ENCODE data around the gene OR4D11. TPM values are rescaled to one million over a fixed set of nuclear protein-coding genes. Genes with fewer than 3 reads are reported as not detected.

OR4D11 gene
- total and polyA plus RNA-seq, 10 of the 15 experiments (the other 5 are each of a cell fraction or from before 2014, with no cell fraction given) = not detected

DNA sequence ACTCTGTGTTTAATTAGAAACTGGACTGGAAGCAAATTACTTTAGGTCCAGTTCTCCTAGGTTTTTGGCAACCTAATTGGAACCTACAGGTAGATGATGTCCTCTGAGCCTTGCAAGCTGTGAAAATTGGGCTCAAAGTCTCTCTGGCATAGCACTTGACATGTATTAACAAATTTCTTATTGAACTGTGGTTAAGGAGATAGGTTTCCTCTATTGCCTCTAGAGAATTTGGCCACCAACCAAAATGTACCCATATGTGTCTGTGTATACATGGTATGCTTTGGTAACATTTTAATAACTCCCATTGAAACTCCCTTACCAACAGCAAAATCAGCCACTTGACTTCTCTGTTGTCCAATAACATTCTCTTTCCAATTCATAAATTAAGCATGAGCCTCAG, 30.4 kb upstream of the OR4D11 start, which contains the start of gene OR4D10:
OR4D10 (plus strand) TSS at position 301 of the 400 bp plus-strand sequence. CDS start 4,115 bp downstream, outside the sequence.
- H2AFZ ChIP-seq (ENCODE audit: control insufficient read depth, low read depth, low read length) = no peak within 1 kb of the TSS
- no peak for ATAC-seq
- ChIA-PET RAD21 (ENCODE audit: unreplicated experiment) (no interaction called here), POLR2A (no interaction called here), SMC1A (ENCODE audit: uncharacterized antibody, unreplicated experiment) (no interaction called here), CTCF (no interaction called here)
- no TSS peak for BruUV-seq (replicated peaks)
- H3K9me3 ChIP-seq (replicated peaks; ENCODE audit: control insufficient read depth, insufficient read depth, low read length) = no peaks in the 10 kb centered on the region
- H3K4me2 ChIP-seq (ENCODE audit: control insufficient read depth, insufficient read depth) = no peak within 1 kb of the TSS
- DNase-seq (ENCODE audit: low read depth, low spot score) = no peak
- TF ChIP-seq, protein P1, sequence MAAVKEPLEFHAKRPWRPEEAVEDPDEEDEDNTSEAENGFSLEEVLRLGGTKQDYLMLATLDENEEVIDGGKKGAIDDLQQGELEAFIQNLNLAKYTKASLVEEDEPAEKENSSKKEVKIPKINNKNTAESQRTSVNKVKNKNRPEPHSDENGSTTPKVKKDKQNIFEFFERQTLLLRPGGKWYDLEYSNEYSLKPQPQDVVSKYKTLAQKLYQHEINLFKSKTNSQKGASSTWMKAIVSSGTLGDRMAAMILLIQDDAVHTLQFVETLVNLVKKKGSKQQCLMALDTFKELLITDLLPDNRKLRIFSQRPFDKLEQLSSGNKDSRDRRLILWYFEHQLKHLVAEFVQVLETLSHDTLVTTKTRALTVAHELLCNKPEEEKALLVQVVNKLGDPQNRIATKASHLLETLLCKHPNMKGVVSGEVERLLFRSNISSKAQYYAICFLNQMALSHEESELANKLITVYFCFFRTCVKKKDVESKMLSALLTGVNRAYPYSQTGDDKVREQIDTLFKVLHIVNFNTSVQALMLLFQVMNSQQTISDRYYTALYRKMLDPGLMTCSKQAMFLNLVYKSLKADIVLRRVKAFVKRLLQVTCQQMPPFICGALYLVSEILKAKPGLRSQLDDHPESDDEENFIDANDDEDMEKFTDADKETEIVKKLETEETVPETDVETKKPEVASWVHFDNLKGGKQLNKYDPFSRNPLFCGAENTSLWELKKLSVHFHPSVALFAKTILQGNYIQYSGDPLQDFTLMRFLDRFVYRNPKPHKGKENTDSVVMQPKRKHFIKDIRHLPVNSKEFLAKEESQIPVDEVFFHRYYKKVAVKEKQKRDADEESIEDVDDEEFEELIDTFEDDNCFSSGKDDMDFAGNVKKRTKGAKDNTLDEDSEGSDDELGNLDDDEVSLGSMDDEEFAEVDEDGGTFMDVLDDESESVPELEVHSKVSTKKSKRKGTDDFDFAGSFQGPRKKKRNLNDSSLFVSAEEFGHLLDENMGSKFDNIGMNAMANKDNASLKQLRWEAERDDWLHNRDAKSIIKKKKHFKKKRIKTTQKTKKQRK (IDR thresholded peaks at IDR 0.05; ENCODE audit: low read depth, low read length) = no peak
- H3K36me3 ChIP-seq (ENCODE audit: control insufficient read depth in 2 of 2, insufficient read depth in 2 of 2, low read length in 1 of 2) = no peaks in the 10 kb centered on the region
- H3K9ac ChIP-seq (ENCODE audit: control insufficient read depth, insufficient read depth, low read length) = no peak within 1 kb of the TSS
- in situ Hi-C loops (cut with MboI) (no loop called here), intact Hi-C loops (cut with micrococcal nuclease; ENCODE audit: unreplicated experiment) (no loop called here)
- no peak within 1 kb of the TSS for H3K4me3 ChIP-seq
- no peaks in the 10 kb centered on the region; the same call in 1 of the 2 replicates for H3K4me1 ChIP-seq (ENCODE audit: control insufficient read depth, insufficient read depth, low read length)
- H3K79me2 ChIP-seq (ENCODE audit: control insufficient read depth, insufficient read depth, low read length) = no peaks in the 10 kb centered on the region
- no peak within 1 kb of the TSS for H3K27ac ChIP-seq (ENCODE audit: control insufficient read depth, insufficient read depth)
- FAIRE-seq = no peak
- no peaks in the 10 kb centered on the region for H4K20me1 ChIP-seq (ENCODE audit: control insufficient read depth, insufficient read depth)
- H3K27me3 ChIP-seq (replicated peaks in 1 of 2; ENCODE audit: control insufficient read depth in 2 of 2, insufficient read depth in 2 of 2, low read length in 1 of 2) = no peaks in the 10 kb centered on the region

DNA sequence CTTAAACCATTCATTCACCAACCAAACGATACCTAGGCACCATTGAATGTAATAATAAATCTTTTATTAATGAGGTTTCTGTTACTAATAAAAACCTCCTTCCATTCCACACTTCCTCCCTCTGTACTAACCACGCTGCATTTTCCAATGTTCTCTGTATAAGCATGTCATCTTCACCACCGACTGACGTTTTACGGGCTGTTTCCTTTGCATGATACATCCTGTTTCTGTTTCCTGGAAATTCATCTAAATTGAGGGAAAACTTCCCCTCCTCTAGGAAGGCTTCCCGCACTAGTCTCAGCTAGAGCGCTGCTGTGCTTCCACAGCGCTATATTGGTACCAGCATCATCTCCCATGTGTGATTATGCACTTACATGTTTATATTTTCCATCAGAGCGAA, 28.2 kb upstream of the OR4D11 start:
- no TSS peak for BruUV-seq (replicated peaks)
- Histone ChIP-seq H3K36me3 (ENCODE audit: control insufficient read depth in 2 of 2, insufficient read depth in 2 of 2, low read length in 1 of 2) (no peaks in the 10 kb centered on the region), H4K20me1 (ENCODE audit: control insufficient read depth, insufficient read depth) (no peaks in the 10 kb centered on the region), H3K4me1 (ENCODE audit: control insufficient read depth, insufficient read depth, low read length) (no peaks in the 10 kb centered on the region; the same call in 1 of the 2 replicates), H3K9ac (ENCODE audit: control insufficient read depth, insufficient read depth, low read length) (no peak overlapping the region), H3K9me3 (replicated peaks; ENCODE audit: control insufficient read depth, insufficient read depth, low read length) (no peaks in the 10 kb centered on the region), H3K79me2 (ENCODE audit: control insufficient read depth, insufficient read depth, low read length) (no peaks in the 10 kb centered on the region), H3K4me3 (no peak overlapping the region), H3K27me3 (replicated peaks in 1 of 2; ENCODE audit: control insufficient read depth in 2 of 2, insufficient read depth in 2 of 2, low read length in 1 of 2) (no peaks in the 10 kb centered on the region), H2AFZ (ENCODE audit: control insufficient read depth, low read depth, low read length) (no peak overlapping the region), H3K4me2 (ENCODE audit: control insufficient read depth, insufficient read depth) (no peak overlapping the region), H3K27ac (ENCODE audit: control insufficient read depth, insufficient read depth) (no peak overlapping the region)
- no peak for FAIRE-seq
- in situ Hi-C loops (cut with MboI) = no loop called here
- ChIA-PET RAD21 (ENCODE audit: unreplicated experiment) (no interaction called here), SMC1A (ENCODE audit: uncharacterized antibody, unreplicated experiment) (no interaction called here), POLR2A (interaction anchor here (0.6 kb wide), 1 partner anchor 152 kb away, joined by 4 read pairs; no protein-coding TSS in a partner anchor), CTCF (no interaction called here)
- intact Hi-C loops (cut with micrococcal nuclease; ENCODE audit: unreplicated experiment) = no loop called here
- no peak for ATAC-seq
- 46% methylated on average over 9 of the region's 9 CpGs for WGBS (ENCODE audit: insufficient coverage, insufficient replicate concordance, low lambda C conversion rate, missing lambda C conversion rate)
- no peak for DNase-seq (ENCODE audit: low read depth, low spot score)
- TF ChIP-seq MYB (IDR thresholded peaks at IDR 0.05; ENCODE audit: borderline replicate concordance, low read depth, low read length) = no peak
- TF ChIP-seq ETV6 (conservative IDR thresholded peaks at IDR 0.05 in 1 of 2, IDR thresholded peaks at IDR 0.05 in 1 of 2; ENCODE audit: borderline replicate concordance in 1 of 2, low read depth in 1 of 2) = no peak
- TF ChIP-seq, protein P2, sequence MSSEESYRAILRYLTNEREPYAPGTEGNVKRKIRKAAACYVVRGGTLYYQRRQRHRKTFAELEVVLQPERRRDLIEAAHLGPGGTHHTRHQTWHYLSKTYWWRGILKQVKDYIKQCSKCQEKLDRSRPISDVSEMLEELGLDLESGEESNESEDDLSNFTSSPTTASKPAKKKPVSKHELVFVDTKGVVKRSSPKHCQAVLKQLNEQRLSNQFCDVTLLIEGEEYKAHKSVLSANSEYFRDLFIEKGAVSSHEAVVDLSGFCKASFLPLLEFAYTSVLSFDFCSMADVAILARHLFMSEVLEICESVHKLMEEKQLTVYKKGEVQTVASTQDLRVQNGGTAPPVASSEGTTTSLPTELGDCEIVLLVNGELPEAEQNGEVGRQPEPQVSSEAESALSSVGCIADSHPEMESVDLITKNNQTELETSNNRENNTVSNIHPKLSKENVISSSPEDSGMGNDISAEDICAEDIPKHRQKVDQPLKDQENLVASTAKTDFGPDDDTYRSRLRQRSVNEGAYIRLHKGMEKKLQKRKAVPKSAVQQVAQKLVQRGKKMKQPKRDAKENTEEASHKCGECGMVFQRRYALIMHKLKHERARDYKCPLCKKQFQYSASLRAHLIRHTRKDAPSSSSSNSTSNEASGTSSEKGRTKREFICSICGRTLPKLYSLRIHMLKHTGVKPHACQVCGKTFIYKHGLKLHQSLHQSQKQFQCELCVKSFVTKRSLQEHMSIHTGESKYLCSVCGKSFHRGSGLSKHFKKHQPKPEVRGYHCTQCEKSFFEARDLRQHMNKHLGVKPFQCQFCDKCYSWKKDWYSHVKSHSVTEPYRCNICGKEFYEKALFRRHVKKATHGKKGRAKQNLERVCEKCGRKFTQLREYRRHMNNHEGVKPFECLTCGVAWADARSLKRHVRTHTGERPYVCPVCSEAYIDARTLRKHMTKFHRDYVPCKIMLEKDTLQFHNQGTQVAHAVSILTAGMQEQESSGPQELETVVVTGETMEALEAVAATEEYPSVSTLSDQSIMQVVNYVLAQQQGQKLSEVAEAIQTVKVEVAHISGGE (CRISPR knock-in tag; IDR thresholded peaks at IDR 0.05) = no peak
- TF ChIP-seq ASH2L (IDR thresholded peaks at IDR 0.05; ENCODE audit: borderline replicate concordance, low read depth) = no peak
- TF ChIP-seq, protein P3, sequence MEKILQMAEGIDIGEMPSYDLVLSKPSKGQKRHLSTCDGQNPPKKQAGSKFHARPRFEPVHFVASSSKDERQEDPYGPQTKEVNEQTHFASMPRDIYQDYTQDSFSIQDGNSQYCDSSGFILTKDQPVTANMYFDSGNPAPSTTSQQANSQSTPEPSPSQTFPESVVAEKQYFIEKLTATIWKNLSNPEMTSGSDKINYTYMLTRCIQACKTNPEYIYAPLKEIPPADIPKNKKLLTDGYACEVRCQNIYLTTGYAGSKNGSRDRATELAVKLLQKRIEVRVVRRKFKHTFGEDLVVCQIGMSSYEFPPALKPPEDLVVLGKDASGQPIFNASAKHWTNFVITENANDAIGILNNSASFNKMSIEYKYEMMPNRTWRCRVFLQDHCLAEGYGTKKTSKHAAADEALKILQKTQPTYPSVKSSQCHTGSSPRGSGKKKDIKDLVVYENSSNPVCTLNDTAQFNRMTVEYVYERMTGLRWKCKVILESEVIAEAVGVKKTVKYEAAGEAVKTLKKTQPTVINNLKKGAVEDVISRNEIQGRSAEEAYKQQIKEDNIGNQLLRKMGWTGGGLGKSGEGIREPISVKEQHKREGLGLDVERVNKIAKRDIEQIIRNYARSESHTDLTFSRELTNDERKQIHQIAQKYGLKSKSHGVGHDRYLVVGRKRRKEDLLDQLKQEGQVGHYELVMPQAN (conservative IDR thresholded peaks at IDR 0.05) = no peak
- TF ChIP-seq EGR1 (IDR thresholded peaks at IDR 0.05; ENCODE audit: borderline replicate concordance in 1 of 2, low read depth in 2 of 2, low read length in 2 of 2) = no peak
- TF ChIP-seq BRCA1 (IDR thresholded peaks at IDR 0.05; ENCODE audit: low read depth, low read length) = no peak
